OCI-LY7 (cell line): ENCODE results near the gene RPS19.

Source experiments
- CTCF ChIP-seq: fragments of 200-600 bp; sonication (generic); conservative IDR thresholded peaks from 2 replicates; pipeline ENCODE4 v1.5.1; 2014; ENCODE audit warnings: mild to moderate bottlenecking, antibody characterized with exemption, low read length, moderate library complexity, mixed read lengths
- EZH2phosphoT487 ChIP-seq: fragments of 200-600 bp; sonication (generic); IDR thresholded peaks from 2 replicates; pipeline ENCODE4 v1.6.1; 2018; ENCODE audit warnings: low read depth, borderline replicate concordance, mild to moderate bottlenecking, mixed run types, antibody characterized with exemption, low read length, moderate library complexity, mixed read lengths

DNA sequence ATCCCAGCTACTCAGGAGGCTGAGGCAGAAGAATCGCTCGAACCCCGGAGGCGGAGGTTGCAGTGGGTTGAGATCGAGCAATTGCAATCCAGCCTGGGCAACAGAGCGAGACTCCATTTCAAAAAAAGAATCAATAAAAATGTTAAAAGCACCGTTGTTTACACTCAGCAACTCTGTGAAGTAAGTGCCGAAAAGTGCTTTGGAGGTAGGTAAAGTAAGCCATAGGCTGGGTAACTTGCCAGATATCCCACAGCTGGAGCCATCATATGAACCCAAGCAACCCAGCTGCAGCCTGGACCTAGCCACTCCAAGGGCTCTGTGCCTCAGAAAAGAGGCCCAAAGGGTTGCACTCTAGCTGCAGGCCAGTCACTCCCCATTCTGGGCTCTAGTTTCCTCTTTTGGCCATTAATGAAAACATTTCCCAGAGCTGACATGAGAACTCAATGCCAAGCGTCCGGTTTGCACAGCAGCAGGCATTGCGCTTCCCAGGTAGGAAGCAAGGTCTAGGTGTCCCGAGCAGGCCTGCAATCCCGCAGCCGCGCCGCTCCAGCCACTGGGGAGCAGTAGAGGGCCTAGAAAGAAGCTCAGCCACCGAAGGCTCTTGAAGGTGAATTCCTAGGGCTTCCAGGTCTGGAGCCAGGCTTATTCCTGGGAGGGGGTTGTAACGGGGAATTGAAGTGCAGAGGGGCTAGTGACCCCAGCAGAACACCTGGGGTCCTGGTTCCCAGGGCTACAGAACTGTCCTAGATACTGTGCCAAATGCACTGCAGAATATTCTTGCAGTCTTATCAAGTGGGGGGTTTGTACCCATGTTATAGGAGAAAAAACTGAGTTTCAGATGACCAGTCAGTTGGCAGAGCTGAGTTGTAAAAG, 13.0 kb downstream of the RPS19 start:
- peak; percentile 94 for TF ChIP-seq CTCF
- no peak for TF ChIP-seq EZH2phosphoT487
